Measurements from ENCODE around the gene TRAF3IP1. TPM values are rescaled to one million over a fixed set of nuclear protein-coding genes. Genes with fewer than 3 reads are reported as not detected.

TRAF3IP1 gene
- polyA plus RNA-seq, 2 donors = 3.2 to 4.8 TPM

DNA sequence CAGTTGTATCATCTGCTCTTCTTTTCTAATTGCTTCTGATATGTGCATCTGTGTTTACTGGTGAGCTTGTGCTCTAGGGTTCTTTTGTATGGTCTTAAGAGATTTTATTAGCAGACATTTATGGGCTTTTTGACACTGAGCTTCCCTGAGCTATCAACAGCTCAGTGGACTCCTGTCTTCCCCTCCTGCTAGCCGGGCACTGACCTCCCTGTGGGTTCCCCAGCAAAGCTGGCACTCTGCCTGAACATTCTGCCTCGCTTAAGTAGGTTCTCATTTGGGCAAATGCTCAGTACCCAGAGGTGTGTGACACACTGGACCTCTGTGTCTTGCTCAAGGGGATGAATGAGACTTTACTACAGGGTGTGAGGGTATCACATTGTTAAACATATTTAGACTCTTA is 15.8 kb downstream of the TRAF3IP1 start:
- Histone ChIP-seq H3K4me3 (ENCODE audit: low read depth in 1 of 2, low read length in 2 of 2) (no peak overlapping the region), H3K27ac (ENCODE audit: low read depth in 2 of 2, low read length in 1 of 2) (no peak overlapping the region), H3K36me3 (ENCODE audit: control insufficient read depth in 2 of 2, insufficient read depth in 2 of 2, low read length in 1 of 2) (peaks cover 0 to 11% of the 10 kb centered on the region in 2 donors), H3K4me1 (ENCODE audit: control insufficient read depth in 2 of 2, insufficient read depth in 2 of 2, low read length in 1 of 2) (no peaks in the 10 kb centered on the region), H3K9me3 (ENCODE audit: control insufficient read depth in 2 of 2, insufficient read depth in 1 of 2, low read depth in 1 of 2, low read length in 1 of 2) (no peaks in the 10 kb centered on the region), H3K27me3 (ENCODE audit: control insufficient read depth in 1 of 2, insufficient read depth in 2 of 2, low read length in 2 of 2) (no peaks in the 10 kb centered on the region)
- 76 to 81% methylated on average over 2 of the region's 2 CpGs for WGBS, 2 donors

DNA sequence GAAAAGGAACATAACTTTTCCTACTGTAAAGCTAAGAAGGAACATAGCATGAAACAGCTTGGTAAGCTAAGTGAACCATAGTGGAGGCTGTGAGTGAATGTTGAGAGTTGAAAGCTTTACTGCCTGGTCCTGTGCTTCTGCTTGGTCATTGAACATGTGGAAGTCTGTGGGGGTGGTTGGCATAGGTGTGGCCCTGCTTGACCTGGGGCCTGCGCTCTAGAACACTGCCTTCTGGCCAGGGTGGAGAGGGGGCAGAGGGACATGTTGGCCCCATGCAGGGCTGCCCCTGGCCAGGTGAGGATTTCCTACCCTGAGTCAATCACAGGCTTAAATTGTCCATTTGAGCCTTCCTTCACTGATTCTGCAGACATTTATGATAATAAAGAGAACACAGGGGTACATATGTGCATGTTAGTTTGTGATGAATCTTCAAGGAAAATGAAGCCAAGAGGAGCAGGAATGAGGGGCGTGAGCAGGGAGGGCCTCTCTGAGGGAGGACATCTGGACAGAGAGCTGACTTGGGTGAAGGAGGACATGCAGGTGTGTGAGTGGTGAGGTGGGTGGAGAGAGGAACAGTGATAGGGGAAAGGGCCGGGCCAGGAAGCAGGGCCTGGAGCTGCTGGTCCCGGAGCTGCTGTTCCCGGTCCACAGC is 16.6 kb downstream of the TRAF3IP1 start:
- no peaks in the 10 kb centered on the region for H3K27me3 ChIP-seq (ENCODE audit: control insufficient read depth in 1 of 2, insufficient read depth in 2 of 2, low read length in 2 of 2)
- no peak overlapping the region for H3K4me3 ChIP-seq (ENCODE audit: low read depth in 1 of 2, low read length in 2 of 2)
- no peaks in the 10 kb centered on the region for H3K9me3 ChIP-seq (ENCODE audit: control insufficient read depth in 2 of 2, insufficient read depth in 1 of 2, low read depth in 1 of 2, low read length in 1 of 2)
- no peaks in the 10 kb centered on the region for H3K4me1 ChIP-seq (ENCODE audit: control insufficient read depth in 2 of 2, insufficient read depth in 2 of 2, low read length in 1 of 2)
- peaks cover 0 to 11% of the 10 kb centered on the region in 2 donors for H3K36me3 ChIP-seq (ENCODE audit: control insufficient read depth in 2 of 2, insufficient read depth in 2 of 2, low read length in 1 of 2)
- no peak overlapping the region for H3K27ac ChIP-seq (ENCODE audit: low read depth in 2 of 2, low read length in 1 of 2)
- 88 to 93% methylated on average over 5 of the region's 5 CpGs for WGBS, 2 donors

DNA sequence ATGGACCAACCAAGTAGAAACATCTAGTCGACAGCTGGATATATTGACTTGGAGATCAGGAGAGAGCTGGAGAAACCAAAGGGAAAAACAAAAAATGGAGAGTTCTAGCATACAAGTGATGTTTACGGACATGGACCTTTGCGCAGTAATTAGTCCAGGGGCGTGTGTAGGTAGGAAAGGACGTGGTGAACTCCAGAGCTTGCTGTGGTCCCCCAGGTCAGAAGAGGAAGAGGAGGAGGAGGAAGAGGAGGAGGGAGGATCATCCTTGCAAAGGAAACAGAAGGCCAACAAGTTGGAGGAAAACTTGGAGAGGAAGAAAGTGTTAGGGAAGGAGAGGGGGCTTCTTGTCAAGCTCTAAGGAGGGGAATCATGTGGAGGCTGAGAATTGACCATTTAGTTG is 17.5 kb downstream of the TRAF3IP1 start:
- Histone ChIP-seq H3K36me3 (ENCODE audit: control insufficient read depth in 2 of 2, insufficient read depth in 2 of 2, low read length in 1 of 2) (peaks cover 0 to 8% of the 10 kb centered on the region in 2 donors), H3K27me3 (ENCODE audit: control insufficient read depth in 1 of 2, insufficient read depth in 2 of 2, low read length in 2 of 2) (no peaks in the 10 kb centered on the region), H3K9me3 (ENCODE audit: control insufficient read depth in 2 of 2, insufficient read depth in 1 of 2, low read depth in 1 of 2, low read length in 1 of 2) (no peaks in the 10 kb centered on the region), H3K4me1 (ENCODE audit: control insufficient read depth in 2 of 2, insufficient read depth in 2 of 2, low read length in 1 of 2) (no peaks in the 10 kb centered on the region), H3K4me3 (ENCODE audit: low read depth in 1 of 2, low read length in 2 of 2) (no peak overlapping the region), H3K27ac (ENCODE audit: low read depth in 2 of 2, low read length in 1 of 2) (no peak overlapping the region)
- WGBS, 2 donors = 87 to 90% methylated on average over 5 of the region's 5 CpGs

- H3K9me3 ChIP-seq (ENCODE audit: control insufficient read depth in 2 of 2, insufficient read depth in 1 of 2, low read depth in 1 of 2, low read length in 1 of 2) = no peaks in the 10 kb centered on the region
- no peaks in the 10 kb centered on the region for H3K27me3 ChIP-seq (ENCODE audit: control insufficient read depth in 1 of 2, insufficient read depth in 2 of 2, low read length in 2 of 2)
- H3K4me3 ChIP-seq (ENCODE audit: low read depth in 1 of 2, low read length in 2 of 2) = no peak overlapping the region
- no peak overlapping the region for H3K27ac ChIP-seq (ENCODE audit: low read depth in 2 of 2, low read length in 1 of 2)
- no peaks in the 10 kb centered on the region for H3K4me1 ChIP-seq (ENCODE audit: control insufficient read depth in 2 of 2, insufficient read depth in 2 of 2, low read length in 1 of 2)
- WGBS, 2 donors = 83 to 86% methylated on average over 15 of the region's 15 CpGs
- peaks cover 0 to 6% of the 10 kb centered on the region in 2 donors for H3K36me3 ChIP-seq (ENCODE audit: control insufficient read depth in 2 of 2, insufficient read depth in 2 of 2, low read length in 1 of 2)
Measured at GRCh38 chr2:238338710-238339394, 18.5 kb downstream of the TRAF3IP1 start.

DNA sequence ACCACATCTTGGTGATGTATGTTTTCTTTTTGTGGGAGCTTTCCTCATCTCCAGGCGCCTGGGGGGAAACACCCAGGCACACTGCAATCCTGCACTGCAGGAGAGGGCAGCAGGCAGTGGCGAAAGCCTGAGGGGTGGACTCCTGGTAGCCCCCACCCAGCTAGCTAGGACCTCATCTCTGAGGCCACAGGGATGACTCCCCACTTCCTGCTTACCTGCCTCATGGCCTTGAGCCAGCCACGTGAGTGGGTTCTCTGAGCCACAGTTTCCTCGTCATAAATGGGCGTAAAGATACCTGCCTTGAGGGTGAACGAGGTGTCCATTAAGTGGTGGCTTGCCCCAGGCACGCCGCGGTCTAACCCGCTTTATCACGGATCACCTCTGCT is 19.1 kb downstream of the TRAF3IP1 start:
- Histone ChIP-seq H3K36me3 (ENCODE audit: control insufficient read depth in 2 of 2, insufficient read depth in 2 of 2, low read length in 1 of 2) (peaks cover 0 to 6% of the 10 kb centered on the region in 2 donors), H3K9me3 (ENCODE audit: control insufficient read depth in 2 of 2, insufficient read depth in 1 of 2, low read depth in 1 of 2, low read length in 1 of 2) (no peaks in the 10 kb centered on the region), H3K27me3 (ENCODE audit: control insufficient read depth in 1 of 2, insufficient read depth in 2 of 2, low read length in 2 of 2) (no peaks in the 10 kb centered on the region), H3K4me1 (ENCODE audit: control insufficient read depth in 2 of 2, insufficient read depth in 2 of 2, low read length in 1 of 2) (no peaks in the 10 kb centered on the region), H3K4me3 (ENCODE audit: low read depth in 1 of 2, low read length in 2 of 2) (no peak overlapping the region), H3K27ac (ENCODE audit: low read depth in 2 of 2, low read length in 1 of 2) (no peak overlapping the region)
- 71 to 81% methylated on average over 11 of the region's 11 CpGs for WGBS, 2 donors

DNA sequence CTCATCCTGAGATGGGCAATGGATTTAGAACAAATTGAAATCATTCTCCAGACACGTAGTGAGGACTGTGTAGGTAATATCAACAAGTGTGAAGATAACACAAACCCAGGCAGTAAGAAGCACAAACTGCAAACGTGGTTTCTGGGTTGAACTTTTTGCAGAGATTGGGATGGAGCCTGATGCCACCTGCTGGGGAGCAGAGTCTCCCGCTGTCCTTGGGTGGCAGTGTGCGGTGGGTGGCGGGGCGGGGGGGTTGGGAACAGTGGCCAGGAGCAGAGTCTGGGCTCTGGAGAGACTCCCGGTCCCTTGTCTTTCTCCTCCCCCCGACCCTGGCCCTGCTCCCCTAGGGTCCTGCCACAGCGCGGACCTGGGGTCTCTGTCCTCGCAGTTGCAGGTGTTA is 19.5 kb downstream of the TRAF3IP1 start:
- H3K36me3 ChIP-seq (ENCODE audit: control insufficient read depth in 2 of 2, insufficient read depth in 2 of 2, low read length in 1 of 2) = peaks cover 0 to 3% of the 10 kb centered on the region in 2 donors
- H3K9me3 ChIP-seq (ENCODE audit: control insufficient read depth in 2 of 2, insufficient read depth in 1 of 2, low read depth in 1 of 2, low read length in 1 of 2) = no peaks in the 10 kb centered on the region
- WGBS, 2 donors = 74 to 75% methylated on average over 11 of the region's 11 CpGs
- H3K27ac ChIP-seq (ENCODE audit: low read depth in 2 of 2, low read length in 1 of 2) = no peak overlapping the region
- no peak overlapping the region for H3K4me3 ChIP-seq (ENCODE audit: low read depth in 1 of 2, low read length in 2 of 2)
- H3K4me1 ChIP-seq (ENCODE audit: control insufficient read depth in 2 of 2, insufficient read depth in 2 of 2, low read length in 1 of 2) = no peaks in the 10 kb centered on the region
- no peaks in the 10 kb centered on the region for H3K27me3 ChIP-seq (ENCODE audit: control insufficient read depth in 1 of 2, insufficient read depth in 2 of 2, low read length in 2 of 2)

DNA sequence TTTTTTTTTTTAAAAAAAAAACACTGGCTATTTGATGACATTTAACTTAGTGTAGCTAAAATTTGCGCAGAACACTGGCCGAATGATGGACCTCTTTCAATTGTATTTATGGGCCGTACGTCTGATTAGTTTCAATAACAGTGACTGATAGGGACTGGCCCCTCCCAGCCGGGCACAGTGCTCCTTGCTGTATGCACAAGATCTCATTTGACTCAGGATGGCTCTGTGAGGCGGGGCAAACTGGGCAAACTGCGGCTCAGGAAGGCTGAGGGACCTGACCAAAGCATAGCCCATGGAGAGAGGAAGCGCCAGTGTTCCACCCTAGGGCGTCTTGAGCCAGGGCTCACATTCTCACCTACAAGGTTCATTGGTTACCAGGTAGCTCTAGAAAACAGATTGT is 21.2 kb downstream of the TRAF3IP1 start:
- Histone ChIP-seq H3K27me3 (ENCODE audit: control insufficient read depth in 1 of 2, insufficient read depth in 2 of 2, low read length in 2 of 2) (no peaks in the 10 kb centered on the region), H3K4me1 (ENCODE audit: control insufficient read depth in 2 of 2, insufficient read depth in 2 of 2, low read length in 1 of 2) (peaks cover 0 to 4% of the 10 kb centered on the region in 2 donors), H3K27ac (ENCODE audit: low read depth in 2 of 2, low read length in 1 of 2) (no peak overlapping the region), H3K36me3 (ENCODE audit: control insufficient read depth in 2 of 2, insufficient read depth in 2 of 2, low read length in 1 of 2) (peaks cover 0 to 12% of the 10 kb centered on the region in 2 donors), H3K4me3 (ENCODE audit: low read depth in 1 of 2, low read length in 2 of 2) (no peak overlapping the region), H3K9me3 (ENCODE audit: control insufficient read depth in 2 of 2, insufficient read depth in 1 of 2, low read depth in 1 of 2, low read length in 1 of 2) (no peaks in the 10 kb centered on the region)
- WGBS, 2 donors = 89 to 91% methylated on average over 9 of the region's 9 CpGs

DNA sequence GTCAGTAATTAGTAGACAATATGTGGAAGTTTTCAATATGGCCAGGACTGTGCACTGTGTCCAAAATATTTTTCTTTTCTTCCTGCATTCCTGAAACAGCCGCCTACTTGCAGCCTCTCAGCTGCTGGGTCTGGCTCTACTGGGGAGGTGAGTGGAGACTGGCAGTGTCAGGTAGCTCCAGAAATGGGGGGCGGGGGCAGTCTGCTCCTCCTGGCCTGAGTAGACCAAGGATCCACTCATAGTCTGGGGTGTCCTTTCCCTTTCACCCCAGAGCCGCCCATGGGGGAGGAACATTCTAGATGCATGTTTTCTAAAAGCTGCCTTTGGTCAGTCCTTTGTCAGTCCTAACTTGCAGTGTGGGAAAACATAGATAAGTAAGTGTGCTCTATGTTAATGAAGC is 23.7 kb downstream of the TRAF3IP1 start:
- Histone ChIP-seq H3K4me1 (ENCODE audit: control insufficient read depth in 2 of 2, insufficient read depth in 2 of 2, low read length in 1 of 2) (peaks cover 0 to 4% of the 10 kb centered on the region in 2 donors), H3K36me3 (ENCODE audit: control insufficient read depth in 2 of 2, insufficient read depth in 2 of 2, low read length in 1 of 2) (peaks cover 0 to 10% of the 10 kb centered on the region in 2 donors), H3K4me3 (ENCODE audit: low read depth in 1 of 2, low read length in 2 of 2) (no peak overlapping the region), H3K27me3 (ENCODE audit: control insufficient read depth in 1 of 2, insufficient read depth in 2 of 2, low read length in 2 of 2) (no peaks in the 10 kb centered on the region), H3K27ac (ENCODE audit: low read depth in 2 of 2, low read length in 1 of 2) (no peak overlapping the region), H3K9me3 (ENCODE audit: control insufficient read depth in 2 of 2, insufficient read depth in 1 of 2, low read depth in 1 of 2, low read length in 1 of 2) (no peaks in the 10 kb centered on the region)
- 83 to 85% methylated on average over 3 of the region's 3 CpGs for WGBS, 2 donors

DNA sequence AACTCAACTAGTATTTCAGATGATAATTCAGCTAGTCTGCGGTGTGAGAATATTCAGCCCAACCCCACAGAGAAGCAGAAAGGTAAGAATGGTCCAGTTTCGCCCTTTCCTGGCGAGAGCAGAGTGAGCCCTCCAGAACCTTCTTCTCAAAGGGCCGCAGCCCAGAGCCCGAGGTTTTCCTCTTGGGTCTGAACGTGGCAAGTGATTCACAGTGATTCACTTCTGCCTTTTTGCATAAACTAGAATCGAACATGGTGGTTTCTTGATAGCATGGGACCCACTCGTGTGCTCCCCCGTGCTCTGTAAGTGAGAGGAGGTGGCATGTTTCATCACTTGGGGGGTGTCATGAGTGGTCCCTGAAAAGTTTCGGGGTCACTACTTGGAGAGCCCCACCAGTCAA is 24.2 kb downstream of the TRAF3IP1 start:
- H3K27ac ChIP-seq (ENCODE audit: low read depth in 2 of 2, low read length in 1 of 2) = no peak overlapping the region
- peaks cover 3 to 10% of the 10 kb centered on the region in 2 donors for H3K36me3 ChIP-seq (ENCODE audit: control insufficient read depth in 2 of 2, insufficient read depth in 2 of 2, low read length in 1 of 2)
- 92 to 93% methylated on average over 10 of the region's 10 CpGs for WGBS, 2 donors
- no peak overlapping the region for H3K4me3 ChIP-seq (ENCODE audit: low read depth in 1 of 2, low read length in 2 of 2)
- H3K9me3 ChIP-seq (ENCODE audit: control insufficient read depth in 2 of 2, insufficient read depth in 1 of 2, low read depth in 1 of 2, low read length in 1 of 2) = no peaks in the 10 kb centered on the region
- H3K4me1 ChIP-seq (ENCODE audit: control insufficient read depth in 2 of 2, insufficient read depth in 2 of 2, low read length in 1 of 2) = peaks cover 0 to 4% of the 10 kb centered on the region in 2 donors
- H3K27me3 ChIP-seq (ENCODE audit: control insufficient read depth in 1 of 2, insufficient read depth in 2 of 2, low read length in 2 of 2) = no peaks in the 10 kb centered on the region

Measured in esophagus (tissue), 2 donors.